Activated naive CD4-positive, alpha-beta T cell treated with anti-CD3 and anti-CD28 coated beads, Interleukin-2, amount 50 U/mL, for 72 hours (primary cell): ENCODE results near the gene TXNL4A. TPM values are rescaled to one million over a fixed set of nuclear protein-coding genes. Genes with fewer than 3 reads are reported as not detected.

ENCODE experiments used
- ATAC-seq, 2 donors: fragments of 150-1000 bp; cut with Tn5 transposase; 2 replicates each; pipeline ENCODE4 v1.10.0; 2021; ENCODE audit warnings: mild to moderate bottlenecking in 2 of 2, moderate library complexity in 2 of 2
- DNase-seq, 2 donors: peaks; one replicate each; pipeline ENCODE4 v3.0.0; 2021 to 2022; ENCODE audit warnings: low spot score in 2 of 2
- H3K27ac Mint-ChIP-seq, 2 donors: one replicate each; pipeline ENCODE4 v1.8.0; 2022; ENCODE audit warnings: mild to moderate bottlenecking in 2 of 2, mixed read lengths in 2 of 2
- H3K36me3 Mint-ChIP-seq, 2 donors: one replicate each; pipeline ENCODE4 v1.8.0; 2022; ENCODE audit warnings: mixed read lengths in 2 of 2
- H3K9me3 Mint-ChIP-seq, 2 donors: one replicate each; pipeline ENCODE4 v1.8.0; 2022; ENCODE audit warnings: mixed read lengths in 2 of 2
- total RNA-seq, 2 donors: library from RNA; stranded (reverse); gene quantifications; one replicate each; pipeline ENCODE4 v1.2.3, GENCODE V29; 2022

Gene TXNL4A
- total RNA-seq, 2 donors from 2014 or later, result 142 to 148 TPM

GRCh38 chr18:79975985-79976680, 12.2 kb downstream of the TXNL4A start:
- Mint-ChIP-seq H3K36me3 (peaks cover 9 to 15% of the 10 kb centered on the region in 2 donors), H3K27ac (peak overlapping the region in 1 of 2 donors; percentile 22), H3K9me3 (no peaks in the 10 kb centered on the region)
- no peak for DNase-seq
- ATAC-seq, result no peak

GRCh38 chr18:79975043-79975442, 13.3 kb downstream of the TXNL4A start:
- H3K36me3 Mint-ChIP-seq, result peaks cover 9 to 15% of the 10 kb centered on the region in 2 donors
- peak overlapping the region in 1 of 2 donors; percentile 22 for H3K27ac Mint-ChIP-seq
- ATAC-seq (no peak), DNase-seq (no peak)
- no peaks in the 10 kb centered on the region for H3K9me3 Mint-ChIP-seq

GRCh38 chr18:79974025-79974654, 14.2 kb downstream of the TXNL4A start:
- Mint-ChIP-seq H3K27ac (no peak overlapping the region), H3K36me3 (peaks cover 9 to 15% of the 10 kb centered on the region in 2 donors), H3K9me3 (no peaks in the 10 kb centered on the region)
- no peak for DNase-seq
- ATAC-seq, result no peak

- H3K27ac Mint-ChIP-seq, result no peak overlapping the region
- H3K36me3 Mint-ChIP-seq, result peaks cover 9 to 15% of the 10 kb centered on the region in 2 donors
- DNase-seq (no peak), ATAC-seq (no peak)
- no peaks in the 10 kb centered on the region for H3K9me3 Mint-ChIP-seq
These were observed 14.8 kb downstream of the TXNL4A start for GRCh38 chr18:79973517-79973916.

- ATAC-seq (no peak), DNase-seq (no peak)
- H3K27ac Mint-ChIP-seq, result peak overlapping the region in 1 of 2 donors; percentile 89
- H3K36me3 Mint-ChIP-seq, result peaks cover 9 to 15% of the 10 kb centered on the region in 2 donors
- H3K9me3 Mint-ChIP-seq, result no peaks in the 10 kb centered on the region
These were observed 15.6 kb downstream of the TXNL4A start for GRCh38 chr18:79972720-79973119.

GRCh38 chr18:79971986-79972385, 16.4 kb downstream of the TXNL4A start:
- DNase-seq (no peak), ATAC-seq (no peak)
- Mint-ChIP-seq H3K27ac (peak overlapping the region in 1 of 2 donors; percentile 77), H3K36me3 (peaks cover 9 to 15% of the 10 kb centered on the region in 2 donors), H3K9me3 (no peaks in the 10 kb centered on the region)

- peak overlapping the region in 1 of 2 donors; percentile 77 for H3K27ac Mint-ChIP-seq
- no peak for DNase-seq
- no peaks in the 10 kb centered on the region for H3K9me3 Mint-ChIP-seq
- ATAC-seq, result no peak
- peaks cover 9 to 15% of the 10 kb centered on the region in 2 donors for H3K36me3 Mint-ChIP-seq
These were observed 17.0 kb downstream of the TXNL4A start for GRCh38 chr18:79971211-79971952.

- no peak overlapping the region for H3K27ac Mint-ChIP-seq
- no peaks in the 10 kb centered on the region for H3K9me3 Mint-ChIP-seq
- H3K36me3 Mint-ChIP-seq, result peaks cover 9 to 15% of the 10 kb centered on the region in 2 donors
- DNase-seq (no peak), ATAC-seq (no peak)
These were observed 17.8 kb downstream of the TXNL4A start for GRCh38 chr18:79970419-79971133.

GRCh38 chr18:79965119-79965902, 23.1 kb downstream of the TXNL4A start:
- peak; percentile 11 to 25 for ATAC-seq
- no peak for DNase-seq

GRCh38 chr18:79964330-79965118, 23.8 kb downstream of the TXNL4A start, which contains the start of gene HSBP1L1:
Gene HSBP1L1, plus strand, starts transcription at chr18:79964643. Its CDS starts 93 bp downstream, at chr18:79964736.
- Mint-ChIP-seq H3K9me3 (no peaks in the 10 kb centered on the region), H3K27ac (peak within 1 kb of the TSS; percentile 84 to 91), H3K36me3 (no peaks in the 10 kb centered on the region)
- DNase-seq (peak; percentile 71 to 74), ATAC-seq (peak; percentile 79 to 84)

More at GRCh38 chr18:79965119-79965902, 23.1 kb downstream of the TXNL4A start:
- Mint-ChIP-seq H3K9me3 (no peaks in the 10 kb centered on the region), H3K27ac (peak overlapping the region; percentile 84 to 91), H3K36me3 (no peaks in the 10 kb centered on the region)

- H3K9me3 Mint-ChIP-seq, result no peaks in the 10 kb centered on the region
- ATAC-seq (no peak), DNase-seq (no peak)
- H3K36me3 Mint-ChIP-seq, result no peaks in the 10 kb centered on the region
- peak overlapping the region; percentile 59 to 68 for H3K27ac Mint-ChIP-seq
These were observed 24.6 kb downstream of the TXNL4A start for GRCh38 chr18:79963658-79964329.

GRCh38 chr18:79962835-79963657, 25.3 kb downstream of the TXNL4A start:
- peak overlapping the region in 1 of 2 donors; percentile 59 for H3K27ac Mint-ChIP-seq
- peak in 1 of 2 donors; percentile 51 for DNase-seq
- no peaks in the 10 kb centered on the region for H3K9me3 Mint-ChIP-seq
- peak; percentile 54 to 72 for ATAC-seq
- H3K36me3 Mint-ChIP-seq, result no peaks in the 10 kb centered on the region

GRCh38 chr18:79962311-79962710, 26.1 kb downstream of the TXNL4A start:
- Mint-ChIP-seq H3K36me3 (no peaks in the 10 kb centered on the region), H3K27ac (no peak overlapping the region), H3K9me3 (no peaks in the 10 kb centered on the region)
- DNase-seq (no peak), ATAC-seq (no peak)
